ENCODE measurements around the gene SLC9A2. TPM values are rescaled to one million over a fixed set of nuclear protein-coding genes. Genes with fewer than 3 reads are reported as not detected.

SLC9A2 gene
- total and polyA plus RNA-seq, 2 donors (not counting 1 experiment from before 2014, with no cell fraction given) = not detected

GRCh38 chr2:102660574-102660973 lies 41.2 kb downstream of the SLC9A2 start:
- TF ChIP-seq EZH2 (IDR thresholded peaks at IDR 0.05; ENCODE audit: low read length, missing control alignments) (no peak), CTCF (conservative IDR thresholded peaks at IDR 0.05 in 1 of 2, IDR thresholded peaks at IDR 0.05 in 1 of 2; ENCODE audit: low read depth in 1 of 2, low read length in 2 of 2) (no peak)
- Histone ChIP-seq H4K20me1 (ENCODE audit: control insufficient read depth, extremely low read depth, insufficient read depth, low read length) (no peaks in the 10 kb centered on the region), H3K9ac (ENCODE audit: insufficient read depth, low read length) (no peak overlapping the region), H3K27me3 (ENCODE audit: control insufficient read depth, insufficient read depth, low read length) (no peaks in the 10 kb centered on the region), H3K9me3 (ENCODE audit: control insufficient read depth, insufficient read depth, low read depth, low read length) (no peaks in the 10 kb centered on the region), H3K4me3 (replicated peaks in 1 of 4; ENCODE audit: control extremely low read depth in 1 of 4, insufficient read depth in 1 of 4, low read depth in 3 of 4, low read length in 4 of 4) (no peak overlapping the region), H3K36me3 (ENCODE audit: control insufficient read depth, insufficient read depth, low read length) (no peaks in the 10 kb centered on the region), H3K4me1 (ENCODE audit: control insufficient read depth, extremely low read depth, insufficient read depth, low read length) (no peaks in the 10 kb centered on the region), H3K4me2 (ENCODE audit: extremely low read depth, insufficient read depth, low read length) (no peak overlapping the region), H3K27ac (ENCODE audit: insufficient read depth, low read length) (no peak overlapping the region), H3K79me2 (ENCODE audit: control insufficient read depth, insufficient read depth, low read length) (no peaks in the 10 kb centered on the region), H2AFZ (ENCODE audit: low read length) (no peak overlapping the region)
- DNase-seq (ENCODE audit: low read depth in 2 of 2) = no peak

GRCh38 chr2:102661846-102662245 lies 42.5 kb downstream of the SLC9A2 start:
- no peak for DNase-seq (ENCODE audit: low read depth in 2 of 2)
- no peak overlapping the region for H3K4me2 ChIP-seq (ENCODE audit: extremely low read depth, insufficient read depth, low read length)

DNA sequence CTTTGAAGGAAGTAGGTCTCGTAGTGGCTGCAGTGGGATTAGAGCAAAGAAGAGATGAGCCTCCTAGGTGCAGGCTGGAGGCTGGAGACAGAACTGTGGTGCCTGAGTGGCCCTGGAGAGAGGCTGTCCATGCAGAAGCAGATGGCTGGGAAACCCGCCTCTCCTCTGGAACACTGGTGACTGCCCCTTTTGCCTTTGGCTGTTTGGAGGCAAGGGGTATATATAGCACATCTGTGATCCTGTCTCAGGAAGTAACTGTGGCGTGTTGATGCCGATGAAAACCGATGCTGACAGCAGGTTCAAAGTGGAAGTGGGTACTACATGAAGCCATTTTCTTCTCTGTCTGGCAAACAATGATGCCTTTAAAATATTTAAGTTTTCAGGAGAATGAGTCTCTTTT lies 43.5 kb downstream of the SLC9A2 start:
- Histone ChIP-seq H2AFZ (ENCODE audit: low read length) (no peak overlapping the region), H3K27ac (ENCODE audit: insufficient read depth, low read length) (no peak overlapping the region), H3K36me3 (ENCODE audit: control insufficient read depth, insufficient read depth, low read length) (no peaks in the 10 kb centered on the region), H3K9ac (ENCODE audit: insufficient read depth, low read length) (no peak overlapping the region), H3K9me3 (ENCODE audit: control insufficient read depth, insufficient read depth, low read depth, low read length) (no peaks in the 10 kb centered on the region), H4K20me1 (ENCODE audit: control insufficient read depth, extremely low read depth, insufficient read depth, low read length) (no peaks in the 10 kb centered on the region), H3K4me1 (ENCODE audit: control insufficient read depth, extremely low read depth, insufficient read depth, low read length) (no peaks in the 10 kb centered on the region), H3K4me2 (ENCODE audit: extremely low read depth, insufficient read depth, low read length) (no peak overlapping the region), H3K4me3 (replicated peaks in 1 of 4; ENCODE audit: control extremely low read depth in 1 of 4, insufficient read depth in 1 of 4, low read depth in 3 of 4, low read length in 4 of 4) (no peak overlapping the region), H3K79me2 (ENCODE audit: control insufficient read depth, insufficient read depth, low read length) (no peaks in the 10 kb centered on the region), H3K27me3 (ENCODE audit: control insufficient read depth, insufficient read depth, low read length) (no peaks in the 10 kb centered on the region)
- DNase-seq (ENCODE audit: low read depth in 2 of 2) = no peak
- TF ChIP-seq EZH2 (IDR thresholded peaks at IDR 0.05; ENCODE audit: low read length, missing control alignments) = no peak
- no peak for TF ChIP-seq CTCF (conservative IDR thresholded peaks at IDR 0.05 in 1 of 2, IDR thresholded peaks at IDR 0.05 in 1 of 2; ENCODE audit: low read depth in 1 of 2, low read length in 2 of 2)

More at GRCh38 chr2:102661846-102662245, 42.5 kb downstream of the SLC9A2 start:
- Histone ChIP-seq H4K20me1 (ENCODE audit: control insufficient read depth, extremely low read depth, insufficient read depth, low read length) (no peaks in the 10 kb centered on the region), H3K27me3 (ENCODE audit: control insufficient read depth, insufficient read depth, low read length) (no peaks in the 10 kb centered on the region), H3K9ac (ENCODE audit: insufficient read depth, low read length) (no peak overlapping the region), H3K36me3 (ENCODE audit: control insufficient read depth, insufficient read depth, low read length) (no peaks in the 10 kb centered on the region), H3K79me2 (ENCODE audit: control insufficient read depth, insufficient read depth, low read length) (no peaks in the 10 kb centered on the region), H3K9me3 (ENCODE audit: control insufficient read depth, insufficient read depth, low read depth, low read length) (no peaks in the 10 kb centered on the region), H3K4me3 (replicated peaks in 1 of 4; ENCODE audit: control extremely low read depth in 1 of 4, insufficient read depth in 1 of 4, low read depth in 3 of 4, low read length in 4 of 4) (no peak overlapping the region), H3K27ac (ENCODE audit: insufficient read depth, low read length) (no peak overlapping the region), H2AFZ (ENCODE audit: low read length) (no peak overlapping the region), H3K4me1 (ENCODE audit: control insufficient read depth, extremely low read depth, insufficient read depth, low read length) (no peaks in the 10 kb centered on the region)
- TF ChIP-seq CTCF (conservative IDR thresholded peaks at IDR 0.05 in 1 of 2, IDR thresholded peaks at IDR 0.05 in 1 of 2; ENCODE audit: low read depth in 1 of 2, low read length in 2 of 2) (no peak), EZH2 (IDR thresholded peaks at IDR 0.05; ENCODE audit: low read length, missing control alignments) (no peak)
